Stimulated activated CD8-positive, alpha-beta memory T cell treated with anti-CD3 and anti-CD28 coated beads, Interleukin-7, amount 100 ng/mL, for 1 hour (primary cell): ENCODE measurements around the gene ITFG1.
"Not testable (repeated sequence)": the region's sequence is repeated elsewhere in the genome, so short reads cannot be mapped to it uniquely, and the experiment has no call there.

Source experiments
- DNase-seq, 2 donors: peaks; one replicate each; pipeline ENCODE4 v3.0.0-alpha.2; 2020; ENCODE audit warnings: low read depth in 2 of 2

Gene ITFG1

DNA sequence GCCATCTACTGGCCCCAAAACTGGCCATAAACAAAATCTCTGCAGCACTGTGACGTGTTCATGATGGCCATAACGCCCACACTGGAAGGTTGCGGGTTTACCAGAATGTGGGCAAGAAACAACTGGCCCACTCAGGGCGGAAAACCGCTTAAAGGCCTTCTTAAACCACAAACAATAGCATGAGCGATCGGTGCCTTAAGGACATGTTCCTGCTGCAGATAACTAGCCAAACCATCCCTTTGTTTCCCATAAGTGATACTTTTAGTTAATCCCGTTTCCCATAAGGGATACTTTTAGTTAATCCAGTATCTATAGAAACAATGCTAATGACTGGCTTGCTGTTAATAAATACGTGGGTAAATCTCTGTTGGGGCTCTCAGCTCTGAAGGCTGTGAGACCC lies 308.4 kb downstream of the ITFG1 start:
- not testable (repeated sequence) for DNase-seq

GRCh38 chr16:47150067-47150466 lies 310.8 kb downstream of the ITFG1 start:
- DNase-seq, result no peak

DNA sequence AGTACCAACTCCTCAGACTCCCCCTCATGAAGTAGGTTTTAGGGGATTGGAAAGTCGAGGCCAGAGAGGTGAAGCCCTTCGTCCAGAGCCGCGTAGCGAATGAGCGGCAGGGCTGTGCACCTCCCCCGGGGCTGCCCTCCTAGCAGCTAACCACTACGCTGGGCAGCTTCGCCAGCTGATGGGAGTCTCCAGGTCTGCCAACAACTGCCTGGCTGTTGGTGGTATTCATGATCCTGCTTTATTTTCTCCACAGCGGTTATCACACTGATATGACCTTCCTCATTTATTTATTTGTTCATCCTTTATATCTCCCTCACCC lies 316.3 kb downstream of the ITFG1 start:
- no peak for DNase-seq

DNA sequence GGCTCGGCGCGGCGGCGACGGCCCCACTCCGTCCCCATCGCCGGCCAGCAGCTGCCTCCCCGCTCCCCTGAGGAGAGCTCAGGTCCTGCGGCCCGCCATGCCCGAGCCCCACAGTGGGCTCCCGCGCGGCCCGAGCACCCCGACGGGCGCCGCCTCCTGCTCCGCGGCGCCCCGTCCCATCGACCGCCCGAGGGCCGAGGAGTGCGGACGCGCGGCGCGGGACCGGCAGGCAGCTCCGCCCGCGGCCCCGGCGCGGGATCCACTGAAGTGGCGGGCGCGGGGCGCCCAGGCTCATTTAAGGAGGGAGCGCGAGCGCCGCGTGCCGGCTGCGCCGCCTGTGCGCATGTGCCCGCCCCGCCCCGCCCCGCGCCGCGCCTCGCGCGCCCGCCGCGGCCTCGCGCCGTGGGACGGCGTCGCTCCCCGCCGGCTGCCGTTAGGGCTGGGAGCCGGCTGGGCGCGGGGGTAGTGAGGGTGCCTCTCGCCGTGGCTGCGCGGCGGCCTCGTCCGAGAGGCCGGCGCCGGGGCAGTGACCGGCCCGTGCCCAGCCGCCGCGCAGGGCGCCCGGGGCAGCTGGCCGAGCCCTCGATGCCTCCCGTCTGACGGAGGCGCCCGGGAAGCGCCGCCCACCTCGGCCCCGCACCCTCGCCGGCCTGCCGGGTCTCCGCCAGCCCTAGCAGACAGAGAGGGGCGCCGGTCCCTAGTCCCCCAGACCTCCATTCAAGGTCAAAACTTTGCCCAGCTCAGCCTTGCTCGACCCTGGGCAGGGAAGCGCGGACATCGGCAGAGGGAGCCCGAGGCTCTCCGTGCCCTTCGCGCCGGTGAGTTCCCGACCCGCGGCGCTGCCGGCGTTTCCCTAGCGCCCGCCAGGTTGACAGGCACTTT lies 316.9 kb downstream of the ITFG1 start, which contains the start of gene NETO2:
NETO2 (minus strand) TSS at position 269 of the 882 bp plus-strand sequence. CDS start 333 bp downstream, outside the sequence.
- peak in 1 of 2 donors; percentile 18 for DNase-seq

- DNase-seq, result peak in 1 of 2 donors; percentile 13
Observed at GRCh38 chr16:47142821-47143676, 317.8 kb downstream of the ITFG1 start.

DNA sequence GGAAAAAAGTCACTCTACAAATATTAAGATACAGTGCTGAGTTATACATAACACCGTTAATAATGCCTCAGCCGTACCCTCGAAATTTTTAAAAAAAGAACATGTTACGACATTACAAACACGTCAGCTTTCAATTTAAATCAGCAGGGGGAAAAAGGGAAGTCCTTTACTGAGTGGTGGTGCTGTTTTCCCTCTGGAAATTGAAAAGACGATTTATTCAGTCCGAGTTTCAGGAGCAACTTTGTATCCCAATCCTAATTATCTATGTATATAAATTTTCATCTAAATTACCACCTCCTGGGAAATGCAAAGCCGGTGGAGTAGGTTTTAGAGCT lies 318.4 kb downstream of the ITFG1 start:
- DNase-seq, result no peak

GRCh38 chr16:47141773-47142485 lies 318.9 kb downstream of the ITFG1 start:
- DNase-seq, result peak; percentile 66 to 67

GRCh38 chr16:47140686-47141085 lies 320.2 kb downstream of the ITFG1 start:
- no peak for DNase-seq

DNA sequence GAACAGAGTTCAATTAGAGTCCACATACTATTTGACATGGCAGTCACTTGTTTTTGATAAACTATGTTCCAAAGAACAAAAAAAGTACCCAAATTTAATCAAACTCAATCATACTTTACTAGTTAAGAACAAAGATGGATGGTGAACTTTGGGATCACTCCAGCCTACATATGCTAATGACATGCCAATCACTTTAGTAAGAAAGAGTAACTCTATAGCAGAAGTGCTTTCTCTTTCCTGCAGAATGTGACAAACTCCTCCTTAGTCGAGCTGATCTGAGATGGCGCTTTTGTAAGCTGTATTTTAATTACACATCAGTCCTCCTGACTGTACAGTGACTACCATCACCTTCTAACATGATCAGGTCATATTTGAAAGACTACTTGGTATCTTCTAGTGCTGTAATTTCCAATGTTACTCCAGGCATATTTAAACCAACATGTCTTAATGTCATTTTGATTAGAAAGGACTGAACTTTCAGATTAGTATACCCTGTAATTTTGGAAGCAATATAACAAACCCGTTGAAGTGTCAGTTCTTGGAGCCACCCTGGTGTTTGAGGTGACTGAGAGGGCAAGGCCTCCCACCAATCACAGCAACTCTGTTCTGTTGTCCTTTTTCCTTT lies 321.2 kb downstream of the ITFG1 start:
- no peak for DNase-seq

- not testable (repeated sequence) for DNase-seq
Observed at GRCh38 chr16:47137925-47138324, 322.9 kb downstream of the ITFG1 start.

DNA sequence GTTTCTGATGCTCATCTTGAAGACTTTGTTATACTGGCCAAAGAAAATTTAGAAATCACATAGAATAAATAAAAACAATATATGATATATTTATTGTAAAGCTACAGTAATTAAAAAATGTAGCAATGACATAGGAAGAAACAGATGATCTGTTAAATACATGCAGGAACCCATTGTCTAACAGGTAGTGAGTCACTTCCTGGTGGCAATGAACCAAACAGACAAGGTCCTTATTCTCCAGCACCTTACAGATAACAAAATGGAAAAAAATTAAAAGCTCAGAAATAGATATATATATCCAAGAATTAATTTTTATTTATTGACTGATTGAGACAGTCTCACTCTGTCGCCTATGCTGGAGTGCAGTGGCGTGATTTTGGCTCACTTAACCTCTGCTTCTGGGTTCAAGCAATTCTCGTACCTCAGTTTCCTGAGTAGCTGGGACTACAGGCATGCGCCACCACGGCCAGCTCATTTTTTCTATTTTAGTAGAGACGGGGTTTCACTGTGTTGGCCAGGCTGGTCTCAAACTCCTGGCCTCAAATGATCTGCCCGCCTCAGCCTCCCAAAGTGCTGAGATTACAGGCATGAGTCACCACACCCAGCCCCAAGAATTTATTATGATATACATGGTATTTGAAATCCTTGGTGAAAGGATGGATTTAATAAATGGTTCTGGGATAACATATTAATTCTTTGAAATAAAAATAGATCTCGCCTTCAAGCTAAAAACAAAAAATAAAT lies 324.6 kb downstream of the ITFG1 start:
- DNase-seq, result no peak

DNA sequence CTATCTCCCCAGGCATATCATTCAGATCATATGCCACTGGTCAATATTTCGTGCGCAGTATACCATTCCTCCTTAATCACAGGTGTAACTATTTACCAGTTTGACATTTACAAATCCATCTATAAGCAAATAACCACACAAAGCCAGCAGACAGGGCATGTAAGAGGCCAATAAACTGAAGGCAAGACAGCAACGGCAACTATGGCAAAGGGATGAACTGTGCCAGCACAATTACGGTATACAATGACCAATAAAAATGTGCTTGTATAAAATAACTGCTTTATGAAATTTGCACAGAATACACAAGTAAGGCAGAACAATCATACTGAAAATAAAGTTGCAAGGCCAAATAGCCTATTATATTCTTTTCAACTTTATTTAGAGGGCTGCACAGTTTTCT lies 326.3 kb downstream of the ITFG1 start:
- no peak for DNase-seq

- DNase-seq, result no peak
Observed at GRCh38 chr16:47132308-47132707, 328.6 kb downstream of the ITFG1 start.

DNA sequence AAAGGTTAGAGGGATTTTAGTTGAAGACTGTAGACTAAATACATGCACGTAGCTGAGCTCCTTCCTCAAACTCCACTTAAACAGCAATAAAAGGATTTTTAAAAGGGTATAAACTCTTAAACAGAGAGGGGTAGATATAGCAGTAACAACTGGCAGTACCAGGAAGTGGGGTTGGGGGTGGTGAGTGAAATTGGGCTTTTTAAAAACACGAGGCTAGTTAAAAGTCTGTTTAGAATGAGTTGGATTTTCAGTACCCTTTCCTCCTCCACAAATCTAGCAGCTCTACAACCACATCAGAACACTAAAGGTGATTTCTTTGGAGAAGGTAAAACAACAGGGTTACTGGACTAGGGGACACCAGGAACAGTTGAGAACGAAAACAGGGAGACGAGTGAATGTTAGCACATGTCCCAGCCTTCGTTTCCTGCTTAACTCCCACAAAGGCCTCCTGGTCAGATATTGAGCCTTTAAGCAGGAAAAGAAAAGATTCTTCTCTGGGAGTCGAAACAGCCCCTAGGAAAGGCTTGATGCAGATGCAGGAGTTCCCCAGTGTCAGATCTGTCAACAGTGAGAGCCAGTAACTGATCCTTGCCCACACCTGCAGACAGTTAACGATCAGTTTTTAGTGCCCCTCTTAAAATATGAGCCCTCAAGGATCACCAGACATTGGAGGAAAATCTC lies 331.0 kb downstream of the ITFG1 start:
- DNase-seq, result no peak

DNA sequence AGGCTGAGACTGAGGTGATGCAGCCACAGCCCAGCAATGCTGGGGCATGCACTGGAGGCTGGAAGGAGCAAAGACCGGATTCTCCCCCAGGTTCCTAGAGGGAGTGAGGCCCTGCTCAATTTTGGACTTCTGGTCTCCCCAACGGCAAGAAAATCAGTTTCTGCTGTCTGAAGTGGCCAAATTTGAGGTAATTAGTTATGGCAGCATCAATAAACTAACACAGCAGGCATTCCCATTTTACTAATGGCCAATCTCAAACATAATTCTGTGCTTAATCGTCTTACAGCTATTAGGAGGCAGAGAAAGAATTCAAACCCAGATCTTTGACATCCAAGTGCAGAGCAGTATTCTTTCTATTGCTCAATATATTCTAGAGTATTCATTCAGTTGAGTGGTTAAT lies 333.3 kb downstream of the ITFG1 start:
- no peak for DNase-seq

DNA sequence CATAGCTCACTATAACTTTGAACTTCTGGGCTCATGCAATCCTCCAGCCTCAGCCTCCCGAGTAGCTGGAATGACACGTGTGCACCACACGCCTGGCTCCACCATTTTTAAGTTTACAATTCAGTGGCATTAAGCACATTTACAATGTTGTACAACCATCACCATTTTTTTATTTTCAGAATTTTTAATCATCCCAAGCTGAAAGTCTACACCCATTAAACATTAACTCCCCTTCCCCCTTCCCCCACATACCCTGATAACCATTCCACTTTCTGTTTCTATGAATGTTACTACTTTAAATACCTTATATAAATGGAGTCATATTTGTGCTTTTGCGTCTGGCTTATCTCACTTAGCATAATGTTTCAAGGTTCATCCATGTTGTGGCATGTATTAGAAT lies 335.1 kb downstream of the ITFG1 start:
- no peak for DNase-seq

DNA sequence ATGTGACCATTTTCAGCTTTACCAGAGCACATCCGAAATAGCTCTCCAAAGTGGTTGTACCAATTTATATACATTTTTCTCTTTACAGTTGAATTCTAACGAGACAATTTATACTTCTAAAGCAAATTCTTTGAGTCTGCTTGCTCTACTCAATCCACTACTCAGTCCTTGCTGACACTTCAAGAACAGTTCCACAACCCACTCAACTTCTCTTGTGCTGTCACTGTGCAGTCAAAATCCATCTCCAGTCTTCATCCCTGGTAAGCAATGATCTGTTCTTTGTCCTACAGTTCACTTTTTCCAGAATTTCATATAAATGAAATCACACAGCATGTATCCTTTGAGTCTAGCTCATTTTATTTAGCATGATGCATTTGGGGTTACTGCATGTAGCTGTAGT lies 347.7 kb downstream of the ITFG1 start:
- no peak for DNase-seq

- no peak for DNase-seq
Observed at GRCh38 chr16:47110939-47111338, 349.9 kb downstream of the ITFG1 start.

DNA sequence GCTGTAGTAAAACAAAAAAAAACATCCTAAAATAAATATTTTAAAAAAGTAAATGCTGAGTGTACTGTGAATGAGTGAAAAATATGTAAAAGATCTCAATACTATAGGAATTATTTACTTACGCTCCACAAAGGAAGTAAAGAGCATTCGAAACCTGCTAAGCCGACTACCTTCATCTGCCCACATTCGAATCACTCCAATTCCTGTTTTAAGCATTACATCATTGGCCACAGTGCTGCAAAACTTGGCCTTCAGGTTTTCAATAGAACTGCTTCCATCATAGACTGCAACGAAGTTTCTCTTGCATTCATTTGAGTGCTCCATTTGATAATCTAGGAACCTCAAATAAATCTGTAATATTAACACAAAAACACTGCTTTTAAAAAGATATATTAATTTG lies 351.5 kb downstream of the ITFG1 start:
- no peak for DNase-seq
